ENCODE results near the gene ARAP2.

Gene ARAP2

DNA sequence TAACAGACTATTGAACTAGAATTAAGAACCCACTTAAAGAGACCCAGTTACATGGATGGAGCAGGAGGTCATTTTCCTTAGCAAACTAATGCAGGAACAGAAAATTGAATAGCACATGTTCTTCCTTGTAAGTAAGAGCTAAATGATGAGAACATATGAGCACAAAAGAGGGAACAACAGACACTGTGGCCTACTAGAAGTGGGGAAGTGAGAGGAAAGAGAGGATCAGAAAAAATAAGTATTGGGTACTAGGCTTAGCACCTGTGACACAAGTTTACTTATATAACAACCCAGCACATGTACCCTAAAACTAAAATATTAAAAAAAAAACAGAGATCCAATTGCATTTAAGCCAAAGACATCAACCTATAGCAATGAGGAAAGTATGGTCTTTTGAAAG lies 26.2 kb downstream of the ARAP2 start:
- no peak for DNase-seq

DNA sequence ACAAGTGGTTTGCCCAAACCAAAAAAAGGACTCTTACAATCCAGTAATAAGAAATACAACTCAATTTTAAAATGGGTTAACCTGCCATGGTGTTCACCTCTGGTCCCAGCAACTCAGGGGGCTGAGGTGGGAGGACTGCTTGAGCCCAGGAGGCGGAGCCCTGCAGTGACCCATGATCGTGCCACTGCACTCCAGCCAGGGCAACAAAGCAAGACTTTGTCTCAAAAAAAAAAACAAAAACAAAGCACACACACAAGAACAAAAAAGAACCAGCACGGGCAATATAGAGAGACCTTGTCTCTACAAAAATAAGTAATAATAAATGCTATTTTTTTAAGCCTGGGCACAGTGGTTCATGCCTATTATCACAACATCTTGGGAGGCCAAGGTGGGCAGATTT lies 28.7 kb downstream of the ARAP2 start:
- DNase-seq: no peak

DNA sequence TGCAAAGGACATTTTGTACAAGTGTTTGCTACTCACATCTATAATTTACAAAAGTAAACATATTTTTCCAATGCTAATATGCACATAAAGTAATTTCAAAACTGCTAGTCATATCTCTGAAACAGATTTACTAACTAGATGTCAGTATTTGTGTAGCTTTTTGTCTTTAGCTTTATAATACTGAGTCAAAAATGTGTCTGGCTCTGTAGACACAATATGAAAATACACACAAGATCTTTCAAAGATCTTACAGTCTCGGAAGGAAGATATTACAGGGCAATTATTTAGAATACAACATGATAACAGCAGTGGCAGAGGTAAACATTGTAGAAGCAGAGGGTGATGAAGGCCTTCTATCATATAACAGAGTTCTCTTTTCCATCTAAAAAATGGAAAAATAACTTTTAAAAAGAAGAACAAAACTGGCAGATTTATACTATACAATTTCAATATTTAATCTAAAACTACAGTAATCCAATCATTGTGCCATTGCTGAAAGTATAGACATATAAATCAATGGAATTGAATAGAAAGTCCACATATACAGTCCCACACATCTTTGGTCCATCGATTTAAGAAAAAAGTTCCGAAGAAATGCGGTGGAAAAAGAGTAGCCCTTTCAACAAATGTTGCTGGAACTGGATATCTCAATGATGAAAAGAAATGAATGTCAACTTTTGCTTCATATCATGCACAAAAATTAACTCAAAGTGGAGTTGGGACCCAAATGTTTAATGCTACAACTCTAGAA lies 29.4 kb downstream of the ARAP2 start:
- DNase-seq: no peak

DNA sequence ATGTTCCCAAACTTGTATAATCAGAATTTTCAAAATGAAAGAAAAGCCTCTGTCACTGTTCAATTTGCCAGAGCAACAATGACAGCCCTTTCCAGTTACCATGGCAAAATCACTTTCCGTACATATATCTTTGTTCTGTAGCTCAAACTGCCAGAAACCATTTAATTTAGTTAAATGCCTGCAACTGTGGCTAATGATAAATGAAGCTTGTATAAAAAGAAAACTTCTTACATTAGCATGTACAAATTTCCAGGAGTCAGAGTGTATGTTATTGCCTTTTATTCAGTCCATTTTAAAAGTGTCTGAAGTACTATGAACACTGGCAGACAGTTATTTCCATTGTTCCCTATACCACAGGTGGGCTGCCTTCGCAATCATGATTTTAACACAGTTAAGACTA lies 30.3 kb downstream of the ARAP2 start:
- DNase-seq: no peak

DNA sequence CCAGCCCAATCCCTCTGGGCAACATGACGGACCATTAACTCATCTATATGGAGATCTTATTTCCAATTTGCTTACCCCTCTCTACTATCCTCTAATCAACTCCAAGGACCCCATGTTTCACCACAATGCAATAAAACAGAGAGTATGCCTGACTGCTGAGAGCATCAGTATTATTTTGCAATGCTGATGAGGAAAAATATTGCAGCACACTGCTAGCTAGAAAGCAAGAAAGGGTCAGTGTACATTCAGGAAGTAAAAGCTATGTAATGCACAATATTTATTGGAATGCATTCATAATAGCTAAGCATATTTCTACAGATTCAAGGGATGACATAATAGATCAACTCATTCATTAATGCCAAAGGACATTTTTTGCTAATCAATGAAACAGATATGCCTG lies 33.2 kb downstream of the ARAP2 start:
- DNase-seq: no peak

DNA sequence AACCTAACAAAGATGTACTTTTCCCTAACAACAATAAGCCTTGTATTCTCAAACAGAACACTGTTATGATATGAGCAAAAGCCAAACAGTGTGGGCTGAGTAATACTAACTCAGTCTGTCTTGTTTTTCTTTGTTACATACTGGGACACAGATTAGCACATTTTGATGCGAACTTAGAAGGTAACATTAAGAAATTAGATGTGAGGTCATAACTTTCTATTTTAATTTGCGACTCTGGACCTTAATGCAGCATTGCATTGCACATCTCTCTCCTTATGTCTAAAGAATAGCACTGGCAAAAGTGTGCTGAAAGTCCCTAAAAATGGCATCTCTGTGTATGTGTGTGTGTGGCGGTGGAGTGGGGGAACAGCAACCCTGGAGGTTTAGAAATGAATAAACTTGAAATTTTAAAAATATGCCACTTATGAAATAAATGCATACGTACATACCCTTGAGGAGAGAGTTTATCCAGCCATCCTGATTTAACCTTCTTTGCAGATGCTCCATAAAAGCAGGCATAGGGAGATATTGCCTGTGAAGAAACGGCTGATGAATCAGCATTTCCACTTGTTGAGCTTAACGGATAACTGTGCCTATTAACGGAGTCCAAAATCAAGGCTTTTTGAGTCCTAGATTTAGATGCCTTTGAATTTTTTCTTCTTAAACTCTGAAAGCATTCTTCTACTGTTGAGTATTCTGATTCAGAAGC lies 34.2 kb downstream of the ARAP2 start:
- DNase-seq: no peak

DNA sequence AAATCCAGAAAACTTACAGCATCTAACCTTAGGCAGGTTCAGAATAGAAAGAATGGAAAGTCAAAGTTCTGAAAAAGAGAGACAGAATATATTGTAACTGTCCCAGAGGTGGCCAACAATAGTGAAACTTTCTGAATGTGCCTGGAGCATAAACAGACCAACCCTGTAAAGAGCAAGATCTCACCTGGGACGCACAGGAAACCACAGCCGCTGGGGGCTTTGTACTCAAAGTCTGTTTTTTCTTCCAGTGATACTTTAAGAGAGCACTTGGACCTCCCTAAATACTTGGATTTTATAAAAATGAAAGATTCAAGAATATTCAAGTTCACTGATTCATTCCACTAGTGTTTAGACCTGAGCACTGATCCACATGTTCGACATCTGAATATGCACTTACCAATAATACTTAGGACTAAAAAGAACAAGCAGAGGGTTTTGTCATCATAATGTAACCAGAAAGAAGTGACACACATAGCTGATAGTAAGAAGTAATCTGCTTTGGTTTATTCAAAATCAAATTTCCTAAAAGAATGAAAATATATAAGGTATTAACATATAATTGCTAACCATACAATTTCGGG lies 35.3 kb downstream of the ARAP2 start:
- no peak for DNase-seq

DNA sequence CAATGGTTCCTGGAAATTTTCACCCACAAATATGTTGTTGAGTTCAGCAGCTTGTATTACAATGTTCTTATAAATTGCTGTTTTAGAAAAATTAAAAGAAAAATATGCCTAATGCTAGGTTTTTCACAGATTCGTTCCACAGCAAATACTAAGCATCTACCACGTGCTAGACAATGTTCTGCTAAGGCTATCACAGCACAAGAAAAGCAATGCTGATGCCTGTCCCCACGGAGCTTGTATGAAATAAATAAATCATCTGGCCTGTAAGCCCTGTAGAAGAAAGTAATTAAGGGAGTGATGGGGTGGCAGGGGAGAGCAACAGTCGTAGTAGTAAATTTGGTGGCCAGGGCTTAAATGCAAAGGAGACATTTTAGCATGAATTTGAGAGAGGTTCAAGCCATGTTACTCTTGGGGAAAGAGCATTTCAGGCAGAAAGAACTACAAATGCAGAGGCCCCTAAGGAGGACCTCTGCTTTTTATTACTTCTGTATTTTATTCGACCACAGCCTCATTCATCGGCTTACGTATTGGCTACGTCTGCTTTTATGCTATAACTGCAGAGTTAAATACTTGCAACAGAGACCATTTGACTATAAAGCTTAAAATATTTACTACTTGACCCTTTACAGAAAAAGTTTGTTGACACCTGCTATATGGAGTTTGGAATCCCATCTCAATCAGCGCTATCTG lies 36.3 kb downstream of the ARAP2 start:
- DNase-seq: no peak

DNA sequence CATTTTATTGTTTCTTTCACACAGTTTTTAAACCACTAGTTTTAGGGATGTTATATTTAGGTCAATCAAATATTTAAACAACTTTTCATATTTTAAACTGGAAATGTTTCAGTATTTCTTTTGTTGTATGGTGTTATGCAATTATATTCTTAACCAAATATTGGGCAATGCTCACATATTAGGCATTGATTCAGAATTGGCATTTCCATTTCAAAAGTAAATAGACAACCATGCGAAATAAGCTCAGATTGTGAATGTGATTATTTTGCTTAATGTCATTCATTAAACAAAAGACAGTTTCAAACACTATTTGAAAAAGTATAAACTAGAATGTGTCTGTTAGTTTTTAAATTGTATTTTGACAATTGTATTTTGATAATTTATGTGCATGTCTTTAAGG lies 36.9 kb downstream of the ARAP2 start:
- DNase-seq: no peak

DNA sequence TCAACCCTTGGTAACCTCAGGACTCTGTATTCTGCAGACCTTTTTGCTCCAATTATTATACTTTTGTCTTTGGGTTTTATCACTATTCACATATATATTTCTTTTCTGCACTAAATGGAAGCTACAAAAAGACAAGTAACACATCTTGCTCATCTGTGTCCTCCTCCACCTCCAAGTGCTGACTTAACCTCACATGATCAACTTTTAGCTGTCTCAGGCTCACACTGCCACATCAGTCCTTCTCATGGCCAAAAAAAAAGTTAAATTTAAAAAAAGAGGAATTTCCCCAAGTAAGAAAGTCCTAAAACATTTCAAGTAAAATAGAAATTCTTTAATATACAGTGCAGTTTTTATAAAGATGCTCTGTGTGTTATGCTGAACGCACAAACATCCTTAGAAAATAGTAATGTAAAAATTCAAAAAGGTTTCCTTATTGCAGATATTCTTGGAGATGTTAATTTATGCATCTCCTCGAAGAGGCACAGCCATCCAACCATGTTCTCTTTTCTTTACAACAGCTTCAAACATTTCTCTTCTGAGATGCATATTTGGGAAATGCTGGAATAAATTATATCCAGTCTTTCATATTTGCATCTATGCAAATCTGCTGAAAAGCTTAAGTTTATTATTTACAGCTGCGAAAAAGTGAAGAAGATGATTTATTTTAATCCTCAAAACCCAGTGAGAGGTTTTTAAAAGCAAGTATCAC lies 37.6 kb downstream of the ARAP2 start:
- DNase-seq: no peak

DNA sequence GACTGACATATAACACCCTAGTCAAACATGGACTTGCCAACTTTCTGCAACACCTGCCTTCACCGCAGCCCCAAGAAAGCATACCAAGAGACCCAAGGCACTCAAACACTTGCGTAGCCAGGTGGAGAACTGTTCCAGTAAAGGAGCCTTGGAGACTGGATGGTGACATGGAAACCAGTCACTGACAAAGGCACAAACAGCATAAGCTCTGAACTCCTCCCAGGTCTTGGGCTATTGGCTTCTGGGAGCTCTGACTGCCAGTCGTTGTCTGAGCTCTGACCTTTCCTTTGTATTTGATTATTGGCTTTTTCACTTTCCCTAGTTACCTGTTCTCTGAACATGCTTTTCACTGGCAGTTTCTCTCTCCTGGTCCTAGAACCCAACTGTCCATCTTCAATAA lies 38.3 kb downstream of the ARAP2 start:
- DNase-seq: no peak

DNA sequence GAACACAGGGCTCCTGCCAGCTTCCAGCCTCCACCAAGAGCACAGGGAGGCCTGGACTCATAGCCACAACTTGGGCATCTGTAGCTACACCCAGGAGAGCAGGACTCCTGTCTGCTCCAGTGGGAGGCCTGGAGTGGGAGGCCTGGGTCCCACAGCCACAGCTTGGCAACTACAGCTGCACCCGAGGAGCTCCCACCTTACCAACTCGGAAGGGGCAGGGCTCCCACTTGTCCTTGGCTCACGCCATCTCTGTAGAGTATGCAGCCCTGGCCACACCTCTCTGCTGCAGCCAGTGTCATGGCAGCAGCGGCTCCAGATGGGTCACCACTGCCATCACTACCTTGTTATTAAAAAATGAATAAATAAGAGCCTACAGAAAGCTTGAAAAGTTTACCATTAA lies 45.5 kb downstream of the ARAP2 start:
- no peak for DNase-seq

DNA sequence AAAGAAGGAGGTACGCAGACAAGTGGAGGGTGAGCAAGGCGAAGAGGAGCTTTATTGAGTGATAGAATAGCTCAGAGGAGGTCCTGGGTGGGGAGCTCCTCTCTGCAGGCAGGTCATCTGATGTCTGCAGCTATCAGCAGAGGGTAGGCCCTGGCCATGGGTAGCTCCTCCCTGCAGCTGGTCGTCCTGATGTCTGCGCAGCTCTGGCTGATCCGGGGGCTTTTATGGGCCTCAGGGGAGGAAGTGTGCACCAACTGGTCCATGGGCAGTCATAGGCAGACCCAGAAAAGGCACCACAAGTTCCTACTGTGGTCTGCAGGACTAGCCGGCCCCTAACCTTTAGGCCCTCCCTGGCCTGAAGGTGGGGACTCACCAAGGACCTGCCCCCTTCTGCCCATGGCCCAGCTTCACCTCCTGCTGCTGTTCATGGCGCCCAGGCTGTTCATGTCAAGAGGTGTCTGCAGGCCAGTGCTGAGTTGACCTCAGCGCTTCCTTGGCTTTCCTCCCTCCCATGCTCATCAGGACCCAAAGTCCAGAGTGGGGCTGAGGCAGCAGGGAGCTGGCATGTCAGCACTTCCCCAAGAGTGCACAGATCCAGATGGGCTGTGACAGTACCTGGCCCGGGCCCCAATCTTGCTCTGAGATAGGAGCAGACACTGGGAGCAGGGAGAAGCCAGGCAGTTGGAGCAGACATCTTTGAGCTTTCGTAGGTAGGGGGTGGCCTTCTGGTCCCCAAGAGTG lies 46.1 kb downstream of the ARAP2 start:
- no peak for DNase-seq

DNA sequence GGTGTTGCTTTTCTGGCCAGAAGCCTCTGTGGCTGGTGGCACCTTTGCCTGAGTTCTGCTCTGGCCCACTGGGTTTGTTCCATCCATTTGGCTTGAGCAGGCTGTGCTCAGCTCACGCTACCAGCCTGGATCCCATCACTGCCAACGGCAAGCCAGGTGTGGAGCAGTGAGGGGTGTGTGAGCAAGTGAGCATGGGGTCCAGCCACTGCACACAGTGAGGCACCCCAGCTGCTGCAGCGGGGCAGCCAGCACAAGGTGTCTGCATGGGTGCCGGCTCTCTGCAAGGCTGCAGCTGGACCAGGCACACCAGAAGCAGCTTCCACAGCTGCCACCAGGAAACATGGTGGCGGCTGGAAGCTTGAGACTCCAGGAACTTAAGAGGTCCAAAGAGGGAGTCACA lies 46.8 kb downstream of the ARAP2 start:
- no peak for DNase-seq

DNA sequence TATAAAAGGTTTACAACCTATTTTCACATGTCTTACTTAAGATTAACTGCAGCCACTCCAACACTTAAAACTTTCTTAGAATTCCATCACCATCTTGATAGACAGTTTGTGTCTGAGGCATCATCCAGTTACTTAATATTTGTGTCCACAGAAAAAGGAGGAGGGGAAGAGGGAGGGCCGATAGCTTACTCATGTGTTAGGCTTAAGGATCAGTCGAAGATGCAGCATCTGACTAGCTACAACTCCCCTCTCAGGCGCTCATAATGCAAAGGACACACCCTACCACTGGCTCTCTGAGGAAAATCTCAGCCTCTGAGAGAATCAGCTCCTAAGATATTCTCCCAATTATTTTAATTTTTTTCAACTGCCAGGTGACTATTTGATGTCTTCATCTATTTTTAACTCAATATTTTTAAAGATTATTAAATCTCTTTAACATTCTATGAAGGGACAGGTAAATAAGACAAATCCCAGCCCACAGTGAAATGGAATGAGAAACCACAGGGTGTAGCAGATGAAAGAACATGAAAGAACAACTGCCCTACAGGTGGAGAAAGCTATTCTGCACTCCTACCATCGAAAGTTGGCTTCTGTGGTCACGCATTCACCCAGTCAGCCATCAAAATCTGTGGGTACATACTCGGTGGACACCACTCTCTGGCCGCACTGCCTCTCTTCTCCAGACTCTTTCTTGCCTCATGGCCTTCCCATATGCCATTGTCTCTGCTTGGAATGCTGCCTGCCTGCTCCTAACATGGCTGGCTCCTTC lies 48.0 kb downstream of the ARAP2 start:
- no peak for DNase-seq

DNA sequence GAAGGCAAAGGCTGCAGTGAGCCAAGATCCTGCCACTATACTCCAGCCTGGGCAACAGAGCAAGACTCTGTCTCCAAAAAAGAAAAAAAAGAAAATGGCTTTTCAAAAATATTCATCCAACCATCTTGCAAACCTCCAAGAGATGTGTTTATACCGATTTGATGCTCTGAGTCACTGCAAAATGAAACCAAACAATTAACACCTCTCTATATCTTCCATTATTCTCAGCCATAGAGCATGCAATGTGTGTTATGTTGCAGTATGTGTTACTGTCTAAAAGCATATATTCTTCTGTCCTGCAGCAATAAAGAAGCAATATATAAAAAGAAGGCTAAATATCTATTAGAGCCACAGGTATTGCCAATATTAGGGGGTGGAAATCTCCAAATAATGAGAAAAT lies 51.4 kb downstream of the ARAP2 start:
- DNase-seq: no peak

DNA sequence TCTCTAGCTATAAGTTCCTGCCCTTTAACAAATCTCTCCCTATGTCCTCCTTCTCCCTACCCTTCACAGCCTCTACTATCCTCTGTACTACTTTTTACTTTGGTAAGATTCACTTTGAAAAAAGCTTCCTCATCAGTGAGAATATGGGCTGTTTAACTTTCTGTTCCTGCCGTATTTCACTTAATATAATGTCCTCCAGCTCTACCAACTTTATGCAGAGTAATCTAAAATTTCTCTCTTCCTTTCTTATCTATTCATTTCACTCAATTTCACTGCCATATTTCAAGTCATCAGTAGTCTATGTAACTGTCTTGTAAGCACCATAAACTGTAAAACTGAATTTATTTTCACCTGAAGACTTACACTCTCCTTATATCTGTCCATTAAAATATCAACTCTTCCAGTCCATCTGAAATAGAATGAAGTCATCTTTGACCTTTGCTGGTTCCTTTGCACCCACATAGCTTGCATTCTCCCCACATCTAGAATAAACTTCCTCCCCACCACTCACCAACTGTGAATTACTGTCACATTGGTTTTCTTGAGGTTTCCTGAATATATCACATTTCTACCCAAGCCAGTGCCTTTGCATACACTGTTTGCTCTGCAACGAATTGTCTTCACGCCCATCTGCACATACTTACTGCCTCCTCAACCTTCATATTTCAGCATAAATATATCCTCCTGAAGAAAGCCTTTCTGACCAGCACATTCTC lies 54.6 kb downstream of the ARAP2 start:
- DNase-seq: no peak

DNA sequence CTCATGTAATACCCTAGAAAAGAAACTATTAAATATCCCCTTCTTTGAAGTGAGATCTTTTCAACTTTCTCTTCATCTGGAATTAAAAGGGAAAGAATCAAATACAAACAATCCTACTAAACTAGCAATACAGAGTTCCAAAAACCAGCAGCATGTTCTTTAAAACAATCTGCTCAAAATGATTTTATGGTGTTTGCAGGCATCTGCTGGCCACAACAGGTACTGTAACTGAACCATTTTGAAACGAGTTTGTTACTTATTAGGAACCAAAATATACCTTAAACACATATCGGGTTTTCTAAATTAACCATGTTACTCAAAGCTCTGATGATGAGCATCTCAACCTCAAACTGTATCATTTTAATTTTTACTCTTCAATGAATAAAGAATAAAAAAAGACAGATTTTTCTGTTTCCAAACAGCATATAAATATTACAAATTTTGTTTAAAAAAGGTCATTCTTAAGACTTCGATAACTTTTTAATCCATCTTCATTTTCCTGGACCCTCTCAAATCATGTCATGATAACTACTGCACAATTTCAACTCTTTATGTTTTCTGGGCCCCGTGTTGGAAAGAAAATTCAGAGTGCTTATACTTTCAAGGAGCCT lies 56.5 kb downstream of the ARAP2 start:
- DNase-seq: no peak

DNA sequence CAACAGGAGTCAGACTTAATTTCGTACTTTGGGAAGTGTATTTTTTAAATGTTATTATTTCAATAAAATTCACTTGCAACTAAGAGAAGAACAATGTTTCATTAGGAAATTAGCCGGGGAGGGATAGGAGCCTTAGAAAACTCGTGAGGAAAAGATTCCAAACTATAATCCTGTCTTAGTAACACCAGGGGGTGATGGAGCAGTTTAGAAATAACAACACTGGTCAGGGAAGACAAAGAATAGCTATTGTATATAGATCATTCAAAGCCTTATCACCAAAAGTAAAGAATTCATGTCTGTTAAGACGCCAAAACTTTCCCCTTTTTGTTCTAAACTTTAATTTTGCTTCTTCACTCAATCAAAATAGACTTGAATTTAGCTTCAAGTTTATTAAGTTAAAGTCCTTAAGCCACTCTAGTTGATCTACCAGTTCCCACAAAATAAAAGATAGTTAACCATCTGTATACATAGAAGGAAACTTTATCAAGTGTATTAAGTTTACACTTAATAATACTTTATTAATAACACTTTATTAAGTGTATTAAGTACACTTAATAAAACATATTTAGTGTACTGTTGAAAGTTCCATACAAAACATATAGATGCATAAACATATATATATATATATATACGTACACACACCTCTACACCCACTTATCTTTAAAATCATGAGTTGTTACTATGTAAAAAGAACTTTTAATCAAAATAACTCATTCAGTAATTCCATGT lies 60.5 kb downstream of the ARAP2 start:
- no peak for DNase-seq

DNA sequence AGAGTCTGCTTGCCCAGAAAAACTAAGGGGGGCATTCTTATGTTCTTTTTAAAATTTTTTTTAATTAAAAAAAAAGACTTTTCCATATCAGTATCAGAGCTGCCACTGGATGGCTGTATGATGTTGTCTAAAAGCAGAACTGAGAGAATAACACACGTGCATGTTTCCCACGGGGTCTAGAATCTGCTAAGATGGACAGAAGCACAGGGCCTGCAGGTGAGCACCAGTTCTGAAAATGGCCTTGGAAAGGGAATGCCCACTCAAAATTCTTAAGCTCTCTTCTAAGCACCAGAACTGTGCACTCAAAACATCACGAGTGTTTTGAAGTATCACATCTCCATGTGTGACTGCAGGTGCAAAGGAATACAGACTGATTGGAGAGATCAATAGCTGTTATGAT lies 61.1 kb downstream of the ARAP2 start:
- no peak for DNase-seq

Measured in NCI-H1092 treated with DMSO at 0.1 percent for 48 hours (cell line).